Osteocyte (in vitro differentiated cells): Measurements from ENCODE around the gene CCR3. TPM values are rescaled to one million over a fixed set of nuclear protein-coding genes. Genes with fewer than 3 reads are reported as not detected.
A peak's percentile ranks its signal among the peaks of the same experiment; 100 is the strongest.

ENCODE experiments used
- DNase-seq: peaks from one replicate; pipeline ENCODE4 v3.0.0; 2021; ENCODE audit warnings: mixed read lengths; ENCODE audit not compliant: unreplicated experiment; ENCODE audit errors: extremely low spot score
- H3K27ac Mint-ChIP-seq: one replicate; pipeline ENCODE4 v1.8.0; 2021; ENCODE audit warnings: mild to moderate bottlenecking, mixed read lengths; ENCODE audit not compliant: unreplicated experiment
- H3K27me3 Mint-ChIP-seq: one replicate; pipeline ENCODE4 v1.8.0; 2021; ENCODE audit warnings: mixed read lengths; ENCODE audit not compliant: unreplicated experiment
- H3K36me3 Mint-ChIP-seq: one replicate; pipeline ENCODE4 v1.8.0; 2021; ENCODE audit warnings: mixed read lengths; ENCODE audit not compliant: unreplicated experiment
- H3K4me1 Mint-ChIP-seq: one replicate; pipeline ENCODE4 v1.8.0; 2021; ENCODE audit warnings: mixed read lengths; ENCODE audit not compliant: unreplicated experiment
- H3K4me3 Mint-ChIP-seq: one replicate; pipeline ENCODE4 v1.8.0; 2021; ENCODE audit warnings: mild to moderate bottlenecking, moderate library complexity, mixed read lengths; ENCODE audit not compliant: unreplicated experiment
- H3K9me3 Mint-ChIP-seq: one replicate; pipeline ENCODE4 v1.8.0; 2021; ENCODE audit warnings: mixed read lengths; ENCODE audit not compliant: unreplicated experiment
- CTCF ChIP-seq: fragments of 200-600 bp; sonication (generic); IDR thresholded peaks from 2 replicates; pipeline ENCODE4 v1.5.0; 2021; ENCODE audit warnings: antibody characterized with exemption, mild to moderate bottlenecking, moderate library complexity
- total RNA-seq: library from RNA; stranded (reverse); gene quantifications from 2 replicates; pipeline ENCODE4 v1.2.1, GENCODE V29; 2021

The CCR3 gene
- total RNA-seq, 1 donor from 2014 or later, result not detected

- H3K27ac Mint-ChIP-seq, result no peak overlapping the region
- H3K27me3 Mint-ChIP-seq, result peaks cover 6% of the 10 kb centered on the region
- no peaks in the 10 kb centered on the region for H3K36me3 Mint-ChIP-seq
- no peak for TF ChIP-seq CTCF
- no peaks in the 10 kb centered on the region for H3K4me1 Mint-ChIP-seq
- no peak for DNase-seq
- H3K4me3 Mint-ChIP-seq, result no peak overlapping the region
- H3K9me3 Mint-ChIP-seq, result no peaks in the 10 kb centered on the region
Observed at GRCh38 chr3:46271209-46271745, 29.0 kb downstream of the CCR3 start.

- Mint-ChIP-seq H3K4me3 (no peak overlapping the region), H3K27ac (no peak overlapping the region), H3K4me1 (no peaks in the 10 kb centered on the region), H3K27me3 (peaks cover 6% of the 10 kb centered on the region), H3K36me3 (no peaks in the 10 kb centered on the region), H3K9me3 (no peaks in the 10 kb centered on the region)
- no peak for DNase-seq
- TF ChIP-seq CTCF, result no peak
Observed at GRCh38 chr3:46272028-46272451, 29.8 kb downstream of the CCR3 start.

- peaks cover 20% of the 10 kb centered on the region for H3K9me3 Mint-ChIP-seq
- peaks cover 6% of the 10 kb centered on the region for H3K27me3 Mint-ChIP-seq
- H3K4me1 Mint-ChIP-seq, result no peaks in the 10 kb centered on the region
- H3K4me3 Mint-ChIP-seq, result no peak overlapping the region
- no peak overlapping the region for H3K27ac Mint-ChIP-seq
- no peaks in the 10 kb centered on the region for H3K36me3 Mint-ChIP-seq
- no peak for DNase-seq
- peak; percentile 22 for TF ChIP-seq CTCF
Observed at GRCh38 chr3:46276497-46277099, 34.3 kb downstream of the CCR3 start.

GRCh38 chr3:46277476-46277875, 35.2 kb downstream of the CCR3 start:
- DNase-seq, result no peak
- Mint-ChIP-seq H3K36me3 (no peaks in the 10 kb centered on the region), H3K9me3 (peaks cover 20% of the 10 kb centered on the region), H3K27me3 (peaks cover 8% of the 10 kb centered on the region), H3K27ac (no peak overlapping the region), H3K4me1 (no peaks in the 10 kb centered on the region), H3K4me3 (no peak overlapping the region)
- no peak for TF ChIP-seq CTCF

- Mint-ChIP-seq H3K9me3 (peaks cover 20% of the 10 kb centered on the region), H3K36me3 (no peaks in the 10 kb centered on the region), H3K27ac (no peak overlapping the region), H3K4me3 (no peak overlapping the region), H3K27me3 (peaks cover 7% of the 10 kb centered on the region), H3K4me1 (no peaks in the 10 kb centered on the region)
- no peak for TF ChIP-seq CTCF
- no peak for DNase-seq
Observed at GRCh38 chr3:46278816-46279672, 36.8 kb downstream of the CCR3 start.
